ENCODE data around the gene STMN3.
"Not testable (repeated sequence)": the region's sequence is repeated elsewhere in the genome, so short reads cannot be mapped to it uniquely, and the experiment has no call there.

Gene STMN3

DNA sequence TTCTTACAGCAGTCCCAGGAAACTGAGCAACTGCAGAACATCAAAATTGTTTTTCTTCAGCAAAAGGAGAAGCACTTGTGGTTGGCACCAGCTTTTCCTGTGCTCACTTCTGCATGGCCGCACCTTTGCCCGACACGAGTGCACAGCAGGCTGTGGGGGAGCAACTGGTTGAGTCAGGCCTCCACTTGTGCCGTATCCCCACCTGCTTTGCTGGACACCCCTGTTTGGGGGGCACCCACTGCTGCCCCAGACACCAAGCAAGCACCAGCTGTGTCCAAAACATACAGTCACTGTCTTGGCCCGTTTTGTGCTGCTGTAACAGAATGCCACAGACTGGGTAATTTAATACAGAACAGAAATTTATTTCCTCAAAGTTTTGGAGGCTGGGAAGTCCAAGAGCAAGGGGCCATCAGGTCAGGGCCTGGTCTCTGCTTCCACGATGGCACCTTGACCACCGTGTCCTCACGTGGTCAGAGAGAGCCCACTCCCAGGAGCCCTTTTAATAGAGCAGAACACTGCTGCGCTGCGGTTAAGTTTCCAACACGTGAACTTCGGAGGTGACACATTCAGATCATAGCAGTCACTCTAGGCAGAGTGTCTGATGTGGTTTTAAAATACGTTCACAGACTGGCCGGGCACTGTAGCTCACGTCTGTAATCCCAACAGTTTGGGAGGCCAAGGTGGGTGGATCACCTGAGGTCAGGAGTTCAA, 17.6 kb downstream of the STMN3 start:
- no peak for DNase-seq (ENCODE audit: low spot score)

DNA sequence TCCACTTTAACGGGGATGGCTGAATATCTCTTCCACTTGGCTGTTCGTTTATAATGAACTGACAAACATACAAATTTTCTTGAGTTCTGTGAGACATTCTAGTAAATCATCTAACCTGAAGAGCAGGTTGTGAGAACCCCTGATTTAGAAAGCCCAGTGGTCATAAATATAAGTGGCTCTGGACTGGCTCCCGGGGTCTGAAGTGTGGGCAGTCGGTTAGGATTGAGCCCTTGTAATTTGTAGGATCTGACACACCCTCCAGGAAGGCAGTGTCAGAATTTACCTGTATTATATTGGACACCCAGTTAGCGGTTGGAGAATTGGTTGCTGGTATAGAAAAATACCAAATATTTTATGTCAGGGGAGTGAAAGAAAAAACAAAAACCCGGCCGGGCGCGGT, 19.5 kb downstream of the STMN3 start:
- DNase-seq (ENCODE audit: low spot score) = no peak

- DNase-seq (ENCODE audit: low spot score) = not testable (repeated sequence)
Measured at GRCh38 chr20:63631426-63631825, 21.8 kb downstream of the STMN3 start.

DNA sequence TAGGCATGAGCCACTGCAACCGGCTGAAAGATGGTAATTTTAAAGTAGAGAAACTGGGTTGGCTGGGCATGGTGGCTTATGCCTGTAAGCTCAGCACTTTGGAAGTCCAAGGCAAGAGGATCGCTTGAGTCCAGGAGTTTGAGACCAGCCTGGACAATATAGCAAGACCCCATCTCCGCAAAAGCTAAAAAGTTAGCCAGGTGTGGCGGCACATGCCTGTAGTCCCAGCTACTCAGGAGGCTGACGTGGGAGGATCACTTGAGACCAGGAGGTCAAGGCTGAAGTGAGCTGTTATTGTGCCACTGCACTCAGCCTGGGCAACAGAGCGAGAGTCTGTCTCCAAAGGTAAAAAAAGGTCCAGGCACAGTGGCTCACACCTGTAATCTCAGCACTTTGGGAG, 22.3 kb downstream of the STMN3 start:
- DNase-seq (ENCODE audit: low spot score) = not testable (repeated sequence)

DNA sequence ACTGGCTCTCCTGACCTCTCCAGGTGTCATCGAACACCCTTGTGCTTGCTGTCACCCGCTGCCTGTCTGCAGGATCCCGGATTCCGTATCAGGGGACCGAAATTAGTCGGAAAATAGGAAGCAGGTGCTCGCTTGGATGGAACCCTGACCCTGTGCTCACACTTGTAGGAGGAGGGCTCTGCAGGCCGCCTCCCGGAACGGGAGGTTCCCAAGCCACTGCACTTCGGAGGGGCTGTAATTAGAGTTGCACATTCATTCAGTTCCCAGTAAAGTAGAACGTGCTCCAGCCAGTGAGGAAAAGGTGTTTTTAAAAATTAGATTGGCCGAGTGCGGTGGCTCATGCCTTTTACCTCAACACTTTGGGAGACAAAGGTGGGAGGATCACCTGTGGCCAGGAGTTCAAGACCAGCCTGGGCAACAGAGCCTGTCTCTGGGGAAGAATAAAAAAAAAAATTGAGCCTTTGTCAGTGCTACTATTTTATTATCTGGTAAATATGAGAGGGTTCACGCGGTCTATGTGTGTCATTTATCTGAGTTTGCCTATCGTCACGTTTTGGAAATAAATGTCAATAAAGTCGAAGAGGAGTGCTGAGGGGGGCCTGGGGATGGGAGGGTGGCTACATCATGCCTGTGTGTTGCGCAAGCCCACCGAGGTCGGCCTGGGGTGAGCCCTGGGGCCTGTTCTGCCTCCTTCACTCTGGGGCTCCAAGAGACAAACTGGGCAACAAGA, 24.8 kb downstream of the STMN3 start:
- peak; percentile 94 for DNase-seq (ENCODE audit: low spot score)

DNA sequence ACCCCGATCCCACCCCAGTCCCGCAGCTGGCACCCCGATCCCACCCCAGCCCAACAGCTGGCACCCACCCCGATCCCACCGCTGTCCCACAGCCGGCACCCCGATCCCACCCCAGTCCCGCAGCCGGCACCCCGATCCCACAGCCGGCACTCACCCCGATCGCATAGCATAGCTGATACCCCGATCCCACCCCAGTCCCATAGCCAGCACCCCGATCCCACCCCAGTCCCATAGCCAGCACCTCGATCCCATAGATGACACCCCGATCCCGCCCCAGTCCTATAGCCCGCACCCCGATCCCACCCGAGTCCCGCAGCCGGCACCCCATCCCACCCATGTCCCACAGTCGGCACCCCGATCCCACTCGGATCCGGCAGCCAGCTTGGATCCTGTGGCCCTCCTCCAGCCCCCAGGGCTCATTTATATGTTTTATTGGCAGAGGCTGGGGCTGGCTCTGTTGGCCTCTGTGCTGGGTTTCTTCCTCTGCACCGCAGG, 25.4 kb downstream of the STMN3 start:
- no peak for DNase-seq (ENCODE audit: low spot score)

DNA sequence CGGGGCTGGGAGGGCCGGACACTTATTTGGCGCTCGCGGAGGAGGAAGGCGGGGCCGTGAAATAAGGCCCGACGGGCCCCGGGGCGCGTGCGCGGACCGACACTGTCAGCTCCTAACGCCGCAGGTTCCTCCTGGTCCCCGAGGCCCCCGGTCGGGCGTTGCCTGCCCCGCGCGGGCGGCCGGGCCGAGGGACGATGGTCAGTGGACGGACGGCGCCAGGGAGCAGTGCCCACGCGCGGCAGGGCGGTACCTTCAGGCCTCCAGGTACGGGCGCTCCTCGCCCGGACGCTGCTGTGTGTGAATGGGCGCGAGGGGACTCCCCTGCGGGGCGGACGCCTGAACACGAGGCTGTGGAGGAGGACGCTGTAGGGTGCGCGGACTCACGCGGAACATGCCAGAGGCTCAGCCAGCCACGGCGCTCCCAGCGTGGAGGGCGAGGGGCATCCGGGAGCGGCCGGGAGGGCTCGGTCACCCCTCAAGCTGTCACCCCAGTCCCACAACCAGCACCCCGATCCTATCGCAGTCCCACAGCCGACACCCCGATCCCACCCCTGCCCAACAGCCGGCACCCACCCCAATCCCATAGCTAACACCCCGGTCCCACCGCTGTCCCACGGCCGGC, 26.0 kb downstream of the STMN3 start:
- peak; percentile 99 for DNase-seq (ENCODE audit: low spot score)

DNA sequence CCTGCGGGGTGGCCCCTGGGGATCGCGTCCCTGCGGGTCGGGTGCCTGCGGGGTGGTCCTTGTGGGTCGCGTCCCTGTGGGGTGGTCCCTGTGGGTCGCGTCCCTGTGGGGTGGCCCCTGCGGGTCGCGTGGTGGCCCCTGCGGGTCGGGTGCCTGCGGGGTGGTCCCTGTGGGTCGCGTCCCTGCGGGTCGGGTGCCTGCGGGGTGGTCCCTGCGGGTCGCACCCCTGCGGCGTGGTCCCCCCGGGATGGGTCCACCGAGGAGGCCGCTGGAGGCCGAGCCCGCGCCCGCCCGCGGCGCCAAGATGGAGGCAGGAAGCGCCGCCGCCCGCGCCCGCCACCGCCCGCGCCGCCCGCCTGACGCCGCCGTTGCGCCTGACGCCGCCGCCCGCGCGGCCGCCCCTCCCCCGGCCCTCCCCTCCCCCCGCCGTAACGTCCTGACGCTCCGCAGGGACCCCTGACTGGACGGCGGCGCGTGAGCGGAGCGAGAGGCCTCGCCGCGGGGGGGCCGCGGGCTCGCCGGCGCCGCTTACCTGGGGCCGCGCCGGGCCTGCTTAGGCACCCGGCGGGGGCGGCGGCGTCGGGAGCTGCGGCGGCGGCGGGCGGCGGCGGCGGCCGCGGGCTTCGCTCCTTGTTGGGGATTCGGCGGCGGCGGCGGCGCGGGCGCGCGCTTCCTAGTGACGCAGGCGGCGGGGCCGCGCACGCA, 26.6 kb downstream of the STMN3 start, which contains the start of gene GMEB2:
Gene GMEB2, minus strand, starts transcription at position 678 of the 705 bp plus-strand sequence. CDS start 7,704 bp downstream, outside the sequence.
- peak; percentile 95 for DNase-seq (ENCODE audit: low spot score)

- DNase-seq (ENCODE audit: low spot score) = no peak
Measured at GRCh38 chr20:63625771-63626423, 27.3 kb downstream of the STMN3 start.

DNA sequence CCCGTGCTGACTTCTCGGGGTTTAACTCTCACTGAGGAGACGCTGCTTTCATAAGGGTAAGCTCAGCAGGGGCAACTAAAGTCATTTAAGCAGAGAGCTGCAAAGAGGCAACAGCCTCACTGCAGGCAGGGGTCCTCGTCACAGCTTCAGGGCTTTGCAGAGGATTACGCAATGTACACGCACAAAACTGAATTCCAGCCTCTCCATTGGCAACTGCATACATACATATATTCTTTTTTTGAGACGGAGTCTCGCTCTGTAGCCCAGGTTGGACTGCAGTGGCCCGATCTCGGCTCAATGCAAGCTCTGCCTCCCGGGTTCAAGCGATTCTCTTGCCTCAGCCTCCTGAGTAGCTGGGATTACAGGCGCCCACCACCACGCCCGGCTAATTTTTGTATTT, 28.7 kb downstream of the STMN3 start:
- peak; percentile 84 for DNase-seq (ENCODE audit: low spot score)

DNA sequence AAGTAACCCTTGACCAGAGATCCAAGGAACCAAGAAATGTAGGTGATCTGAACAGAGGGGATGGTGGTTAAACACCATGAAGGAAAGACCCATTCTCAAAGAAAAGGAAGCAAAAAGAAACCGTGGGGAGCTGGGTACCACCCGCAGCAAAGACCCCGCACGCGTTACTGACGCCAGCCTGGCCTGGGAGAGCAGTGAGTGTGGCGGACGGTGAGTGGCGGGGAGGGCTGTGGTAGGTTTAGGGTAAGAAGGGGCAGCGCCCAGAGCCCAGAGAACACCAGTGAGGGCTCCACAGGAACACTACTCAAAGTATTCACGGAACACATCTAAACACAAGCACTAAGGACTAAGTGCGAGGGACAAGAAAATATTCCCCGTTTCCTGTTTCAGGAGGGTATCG, 30.5 kb downstream of the STMN3 start:
- DNase-seq (ENCODE audit: low spot score) = no peak

- no peak for DNase-seq (ENCODE audit: low spot score)
Measured at GRCh38 chr20:63622096-63622495, 31.1 kb downstream of the STMN3 start.

DNA sequence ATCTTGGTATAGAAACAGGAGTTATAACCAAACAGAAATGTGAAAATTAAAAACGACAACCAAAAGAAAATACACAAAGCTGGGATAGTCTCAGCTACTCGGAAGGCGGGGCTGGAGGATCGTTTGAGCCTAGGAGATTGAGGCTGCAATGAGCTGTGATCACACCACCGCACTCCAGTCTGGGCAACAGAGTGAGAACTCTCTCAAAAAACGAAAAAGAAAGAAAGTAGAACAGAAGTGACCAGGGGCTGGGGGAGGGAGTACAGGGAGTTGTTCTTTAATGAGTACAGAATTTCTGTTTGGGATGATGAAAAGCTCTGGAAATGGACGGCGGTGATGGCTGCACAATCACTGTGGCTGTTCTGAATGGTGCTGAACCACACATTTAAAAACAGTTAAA, 32.2 kb downstream of the STMN3 start:
- DNase-seq (ENCODE audit: low spot score) = no peak

- no peak for DNase-seq (ENCODE audit: low spot score)
Measured at GRCh38 chr20:63619505-63619904, 33.7 kb downstream of the STMN3 start.

DNA sequence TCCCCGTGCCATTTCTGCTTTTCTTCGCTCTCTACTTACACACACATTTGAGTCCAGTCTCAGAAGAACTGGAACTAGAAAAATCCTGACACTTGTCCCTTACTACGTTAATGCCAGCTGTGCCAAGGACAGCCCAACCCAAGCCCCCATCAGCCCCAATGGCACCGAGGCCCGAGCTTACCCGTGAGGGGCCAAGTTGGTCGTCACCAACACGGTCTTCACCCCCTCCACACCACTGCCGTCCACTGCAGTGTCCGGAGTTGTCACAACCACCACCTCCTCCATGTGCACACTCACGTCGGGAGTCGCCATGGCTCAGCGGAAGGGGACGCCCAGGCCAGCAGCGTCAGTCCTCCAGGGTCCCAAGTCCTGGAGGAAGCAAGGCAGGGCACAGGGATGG, 34.1 kb downstream of the STMN3 start:
- DNase-seq (ENCODE audit: low spot score) = no peak

- no peak for DNase-seq (ENCODE audit: low spot score)
Measured at GRCh38 chr20:63618291-63618980, 34.8 kb downstream of the STMN3 start.

DNA sequence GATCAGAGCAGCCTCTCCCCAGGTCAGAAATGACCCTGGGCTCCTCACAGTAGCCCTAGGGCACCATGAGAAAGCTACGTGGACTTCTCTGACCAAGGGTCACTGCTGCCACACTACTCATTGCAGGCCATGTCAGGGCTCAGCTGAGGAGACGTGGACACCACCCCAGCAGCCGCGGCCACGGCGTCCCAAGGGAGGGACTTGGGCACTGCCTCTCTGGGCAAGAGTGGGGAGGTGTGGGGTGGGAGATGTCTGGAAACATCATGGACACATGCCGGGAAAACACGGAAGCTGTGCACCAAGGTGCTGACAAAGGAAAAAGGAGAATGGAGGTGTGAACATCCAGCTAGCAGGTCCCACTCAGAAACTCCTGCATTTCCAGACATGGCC, 35.4 kb downstream of the STMN3 start:
- DNase-seq (ENCODE audit: low spot score) = no peak

DNA sequence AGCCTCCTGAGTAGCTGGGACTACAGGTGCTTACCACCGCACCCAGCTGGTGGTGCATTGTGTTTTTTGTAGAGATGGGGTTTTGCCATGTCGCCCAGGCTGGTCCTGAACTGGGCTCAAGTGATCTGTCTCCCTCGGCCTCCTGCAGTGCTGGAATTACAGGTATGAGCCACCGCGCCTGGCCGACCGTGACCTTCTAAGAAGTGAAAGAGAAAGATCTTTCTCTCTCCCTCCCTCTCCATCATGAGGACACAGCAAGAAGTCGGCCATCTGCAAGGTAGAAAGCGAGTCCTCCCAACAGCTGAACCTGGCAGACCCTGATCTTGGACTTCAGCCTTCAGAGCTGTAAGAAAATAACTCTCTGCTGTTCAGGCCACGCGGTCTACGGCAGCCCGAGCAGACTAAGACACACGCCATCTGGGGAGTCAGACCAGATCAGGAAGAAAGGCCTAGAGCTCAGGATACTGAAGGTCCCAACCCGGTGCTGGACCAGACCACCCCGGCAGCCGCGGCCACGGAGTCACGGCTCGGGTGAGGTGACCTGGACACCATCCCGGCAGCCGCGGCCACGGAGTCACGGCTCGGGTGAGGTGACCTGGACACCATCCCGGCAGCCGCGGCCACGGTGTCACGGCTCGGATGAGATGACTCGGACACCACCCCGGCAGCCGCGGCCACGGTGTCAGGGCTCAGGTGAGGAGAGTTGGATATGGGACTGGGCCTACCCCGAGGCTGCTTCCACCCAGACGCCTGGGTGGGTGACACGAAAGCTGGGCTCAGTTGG, 35.9 kb downstream of the STMN3 start:
- DNase-seq (ENCODE audit: low spot score) = no peak

- DNase-seq (ENCODE audit: low spot score) = not testable (repeated sequence)
Measured at GRCh38 chr20:63613863-63614594, 39.2 kb downstream of the STMN3 start.

All from HuH-7.5 (cell line).